ENCODE measurements around the gene ETV5. TPM values are rescaled to one million over a fixed set of nuclear protein-coding genes. Genes with fewer than 3 reads are reported as not detected.

The ETV5 gene
- total and polyA plus RNA-seq, 4 donors: 3.3 to 14.9 (median 5.5) TPM

- WGBS: 38% methylated on average over 3 of the region's 3 CpGs
- no peaks in the 10 kb centered on the region for H3K4me1 ChIP-seq (ENCODE audit: control insufficient read depth in 4 of 4, insufficient read depth in 4 of 4, low read length in 3 of 4)
- no peaks in the 10 kb centered on the region for H3K36me3 ChIP-seq (ENCODE audit: control insufficient read depth in 4 of 4, insufficient read depth in 3 of 4, low read depth in 1 of 4, low read length in 3 of 4)
- TF ChIP-seq RAD21 (IDR thresholded peaks at IDR 0.05) (peak in 1 of 2 donors; percentile 67), GABPA (IDR thresholded peaks at IDR 0.05 in 1 of 2, conservative IDR thresholded peaks at IDR 0.05 in 1 of 2) (no peak)
- H3K27me3 ChIP-seq (ENCODE audit: control insufficient read depth in 4 of 4, insufficient read depth in 4 of 4, low read length in 3 of 4): peaks cover 0 to 4% (median 0%) of the 10 kb centered on the region in 4 donors
- no peak overlapping the region for H3K4me3 ChIP-seq (ENCODE audit: low read depth in 1 of 3, low read length in 3 of 3)
- H3K9me3 ChIP-seq (ENCODE audit: control insufficient read depth in 4 of 4, low read length in 3 of 4): no peaks in the 10 kb centered on the region
- no peak overlapping the region for H3K9ac ChIP-seq (ENCODE audit: low read depth in 1 of 2, low read length in 2 of 2)
- no peak for DNase-seq (ENCODE audit: low spot score)
- H3K27ac ChIP-seq (ENCODE audit: low read depth in 1 of 2, low read length in 2 of 2): no peak overlapping the region
Measured at GRCh38 chr3:186002884-186003472, 105.9 kb downstream of the ETV5 start.

- Histone ChIP-seq H3K9me3 (ENCODE audit: control insufficient read depth in 4 of 4, low read length in 3 of 4) (no peaks in the 10 kb centered on the region), H3K4me1 (ENCODE audit: control insufficient read depth in 4 of 4, insufficient read depth in 4 of 4, low read length in 3 of 4) (no peaks in the 10 kb centered on the region), H3K36me3 (ENCODE audit: control insufficient read depth in 4 of 4, insufficient read depth in 3 of 4, low read depth in 1 of 4, low read length in 3 of 4) (no peaks in the 10 kb centered on the region), H3K27me3 (ENCODE audit: control insufficient read depth in 4 of 4, insufficient read depth in 4 of 4, low read length in 3 of 4) (peaks cover 0 to 4% (median 0%) of the 10 kb centered on the region in 4 donors), H3K27ac (ENCODE audit: low read depth in 1 of 2, low read length in 2 of 2) (no peak overlapping the region), H3K4me3 (ENCODE audit: low read depth in 1 of 3, low read length in 3 of 3) (no peak overlapping the region), H3K9ac (ENCODE audit: low read depth in 1 of 2, low read length in 2 of 2) (no peak overlapping the region)
- DNase-seq (ENCODE audit: low spot score): no peak
- 64% methylated on average over 2 of the region's 2 CpGs for WGBS
- TF ChIP-seq ZBTB33 (IDR thresholded peaks at IDR 0.05): no peak
- no peak for TF ChIP-seq FOXA1 (IDR thresholded peaks at IDR 0.05)
- TF ChIP-seq NR2F2 (IDR thresholded peaks at IDR 0.05): no peak
- no peak for TF ChIP-seq SP1 (IDR thresholded peaks at IDR 0.05)
- TF ChIP-seq GABPA (IDR thresholded peaks at IDR 0.05 in 1 of 2, conservative IDR thresholded peaks at IDR 0.05 in 1 of 2): no peak
- TF ChIP-seq, protein P1, sequence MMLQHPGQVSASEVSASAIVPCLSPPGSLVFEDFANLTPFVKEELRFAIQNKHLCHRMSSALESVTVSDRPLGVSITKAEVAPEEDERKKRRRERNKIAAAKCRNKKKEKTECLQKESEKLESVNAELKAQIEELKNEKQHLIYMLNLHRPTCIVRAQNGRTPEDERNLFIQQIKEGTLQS (IDR thresholded peaks at IDR 0.05): no peak
- TF ChIP-seq EGR1 (IDR thresholded peaks at IDR 0.05; ENCODE audit: low read depth in 2 of 2): no peak
- TF ChIP-seq RXRA (IDR thresholded peaks at IDR 0.05): no peak
- TF ChIP-seq, protein P2, sequence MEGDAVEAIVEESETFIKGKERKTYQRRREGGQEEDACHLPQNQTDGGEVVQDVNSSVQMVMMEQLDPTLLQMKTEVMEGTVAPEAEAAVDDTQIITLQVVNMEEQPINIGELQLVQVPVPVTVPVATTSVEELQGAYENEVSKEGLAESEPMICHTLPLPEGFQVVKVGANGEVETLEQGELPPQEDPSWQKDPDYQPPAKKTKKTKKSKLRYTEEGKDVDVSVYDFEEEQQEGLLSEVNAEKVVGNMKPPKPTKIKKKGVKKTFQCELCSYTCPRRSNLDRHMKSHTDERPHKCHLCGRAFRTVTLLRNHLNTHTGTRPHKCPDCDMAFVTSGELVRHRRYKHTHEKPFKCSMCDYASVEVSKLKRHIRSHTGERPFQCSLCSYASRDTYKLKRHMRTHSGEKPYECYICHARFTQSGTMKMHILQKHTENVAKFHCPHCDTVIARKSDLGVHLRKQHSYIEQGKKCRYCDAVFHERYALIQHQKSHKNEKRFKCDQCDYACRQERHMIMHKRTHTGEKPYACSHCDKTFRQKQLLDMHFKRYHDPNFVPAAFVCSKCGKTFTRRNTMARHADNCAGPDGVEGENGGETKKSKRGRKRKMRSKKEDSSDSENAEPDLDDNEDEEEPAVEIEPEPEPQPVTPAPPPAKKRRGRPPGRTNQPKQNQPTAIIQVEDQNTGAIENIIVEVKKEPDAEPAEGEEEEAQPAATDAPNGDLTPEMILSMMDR (IDR thresholded peaks at IDR 0.05; ENCODE audit: low read depth, low read length, missing input control): no peak
- no peak for TF ChIP-seq REST (IDR thresholded peaks at IDR 0.05)
- no peak for TF ChIP-seq HNF4A (conservative IDR thresholded peaks at IDR 0.05)
- TF ChIP-seq JUND (IDR thresholded peaks at IDR 0.05): no peak
Measured at GRCh38 chr3:186001842-186002241, 107.0 kb downstream of the ETV5 start.
